GM19193 (cell line): ENCODE data around the gene GLYAT.

Source experiments
- POLR2A ChIP-seq: IDR thresholded peaks from 4 replicates; pipeline ENCODE4 v1.6.1; 2011; ENCODE audit not compliant: insufficient read depth, insufficient read length; ENCODE audit errors: extremely low read depth

GLYAT gene

GRCh38 chr11:58731819-58732218, at the start of gene GLYAT:
GLYAT (minus strand) TSS chr11:58731943; CDS start chr11:58724496, 7,447 bp downstream.
- TF ChIP-seq POLR2A: no peak

GRCh38 chr11:58781345-58781744, 49.6 kb upstream of the GLYAT start:
- TF ChIP-seq POLR2A: no peak

GRCh38 chr11:58780578-58780977, 48.8 kb upstream of the GLYAT start:
- no peak for TF ChIP-seq POLR2A

GRCh38 chr11:58776891-58777710, 45.4 kb upstream of the GLYAT start:
- TF ChIP-seq POLR2A: no peak

- no peak for TF ChIP-seq POLR2A
Observed at GRCh38 chr11:58775066-58775708, 43.4 kb upstream of the GLYAT start.

- TF ChIP-seq POLR2A: no peak
Observed at GRCh38 chr11:58774164-58774593, 42.4 kb upstream of the GLYAT start.

GRCh38 chr11:58773337-58773736, 41.6 kb upstream of the GLYAT start:
- no peak for TF ChIP-seq POLR2A

- TF ChIP-seq POLR2A: no peak
Observed at GRCh38 chr11:58772329-58773285, 40.9 kb upstream of the GLYAT start.

GRCh38 chr11:58771458-58771855, 39.7 kb upstream of the GLYAT start:
- TF ChIP-seq POLR2A: no peak

- no peak for TF ChIP-seq POLR2A
Observed at GRCh38 chr11:58770627-58771457, 39.1 kb upstream of the GLYAT start.

- TF ChIP-seq POLR2A: no peak
Observed at GRCh38 chr11:58770166-58770565, 38.4 kb upstream of the GLYAT start.

- TF ChIP-seq POLR2A: no peak
Observed at GRCh38 chr11:58769308-58769707, 37.6 kb upstream of the GLYAT start.

GRCh38 chr11:58768137-58768536, 36.4 kb upstream of the GLYAT start:
- no peak for TF ChIP-seq POLR2A

- no peak for TF ChIP-seq POLR2A
Observed at GRCh38 chr11:58765078-58765477, 33.3 kb upstream of the GLYAT start.
